HG03139 (cell line): ENCODE data around the gene ARL5A.
A peak's percentile ranks its signal among the peaks of the same experiment; 100 is the strongest.
"Not testable (repeated sequence)": the region's sequence is repeated elsewhere in the genome, so short reads cannot be mapped to it uniquely, and the experiment has no call there.

Experiments used
- ATAC-seq: cut with Tn5 transposase; IDR thresholded peaks from one replicate; pipeline ENCODE4 v1.9.1; 2021; ENCODE audit not compliant: unreplicated experiment

The ARL5A gene, protein sequence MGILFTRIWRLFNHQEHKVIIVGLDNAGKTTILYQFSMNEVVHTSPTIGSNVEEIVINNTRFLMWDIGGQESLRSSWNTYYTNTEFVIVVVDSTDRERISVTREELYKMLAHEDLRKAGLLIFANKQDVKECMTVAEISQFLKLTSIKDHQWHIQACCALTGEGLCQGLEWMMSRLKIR

DNA sequence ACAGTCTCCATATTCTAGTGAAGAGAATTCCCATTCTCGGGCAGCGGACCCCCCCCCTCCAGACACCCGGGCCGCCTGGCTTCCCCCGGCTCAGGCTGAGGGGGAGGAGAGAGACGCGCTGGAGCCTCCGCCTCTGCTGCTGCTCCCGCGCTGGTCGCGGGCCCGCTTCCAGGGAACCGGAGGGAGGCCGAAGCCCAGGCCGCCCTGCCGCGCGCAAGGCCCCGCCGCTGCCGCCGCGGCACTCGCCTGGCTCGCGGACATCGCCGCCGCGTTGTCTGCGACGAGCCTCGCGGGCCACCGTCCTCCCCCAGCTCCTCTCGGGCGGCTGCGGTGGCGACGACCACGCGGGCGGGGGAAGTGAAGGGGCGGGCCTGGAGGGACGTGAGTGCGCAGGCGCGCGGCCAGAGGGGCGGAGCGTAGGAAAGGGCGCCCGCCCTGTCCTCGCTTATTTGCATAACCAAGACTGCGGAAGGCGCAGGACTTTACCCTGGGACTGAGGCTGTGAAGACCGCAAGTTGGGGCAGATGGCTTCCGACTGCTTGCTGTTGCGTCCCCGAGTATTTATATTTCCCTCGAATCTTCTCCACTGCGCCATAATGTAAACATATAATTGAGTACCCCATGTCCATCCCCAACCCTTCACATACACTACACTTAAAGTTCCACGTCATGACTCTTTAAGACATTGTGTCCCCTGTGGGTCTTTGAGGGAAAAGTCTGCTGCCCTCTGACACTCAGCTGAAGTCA lies at the start of gene ARL5A:
TSS of gene ARL5A (minus strand) at position 279 of the 747 bp plus-strand sequence. CDS start at position 34, 245 bp downstream.
- peak; percentile 94 for ATAC-seq

DNA sequence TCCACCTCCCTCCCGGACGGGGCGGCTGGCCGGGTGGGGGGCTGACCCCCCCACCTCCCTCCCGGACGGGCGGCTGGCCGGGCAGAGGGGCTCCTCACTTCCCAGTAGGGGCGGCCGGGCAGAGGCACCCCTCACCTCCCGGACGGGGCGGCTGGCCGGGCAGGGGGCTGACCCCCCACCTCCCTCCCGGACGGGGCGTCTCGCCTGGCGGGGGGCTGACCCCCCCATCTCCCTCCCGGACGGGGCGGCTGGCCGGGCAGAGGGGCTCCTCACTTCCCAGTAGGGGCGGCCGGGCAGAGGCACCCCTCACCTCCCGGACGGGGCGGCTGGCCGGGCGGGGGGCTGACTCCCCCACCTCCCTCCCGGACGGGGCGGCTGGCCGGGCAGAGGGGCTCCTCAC lies 47.4 kb upstream of the ARL5A start:
- ATAC-seq: not testable (repeated sequence)

DNA sequence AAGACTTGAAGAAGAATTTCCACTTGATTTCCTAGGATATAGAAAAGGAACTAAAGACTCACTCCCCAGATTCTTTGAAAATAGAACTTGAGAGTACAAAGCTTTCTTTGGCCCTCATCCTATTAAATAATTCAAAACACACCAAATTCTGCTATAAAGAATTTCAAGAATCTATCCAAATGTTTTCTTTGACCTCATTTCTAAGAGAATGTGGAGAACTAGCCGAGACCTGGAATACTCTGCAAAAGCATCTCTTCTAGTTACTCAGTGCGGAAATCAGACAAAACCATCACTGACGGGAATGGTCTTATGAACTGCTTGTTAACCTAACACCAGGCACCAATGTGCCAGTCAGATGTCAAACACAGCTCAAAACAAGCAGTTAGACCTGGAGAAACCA lies 44.2 kb upstream of the ARL5A start:
- no peak for ATAC-seq

- no peak for ATAC-seq
These were observed 41.1 kb upstream of the ARL5A start for GRCh38 chr2:151869291-151869690.

DNA sequence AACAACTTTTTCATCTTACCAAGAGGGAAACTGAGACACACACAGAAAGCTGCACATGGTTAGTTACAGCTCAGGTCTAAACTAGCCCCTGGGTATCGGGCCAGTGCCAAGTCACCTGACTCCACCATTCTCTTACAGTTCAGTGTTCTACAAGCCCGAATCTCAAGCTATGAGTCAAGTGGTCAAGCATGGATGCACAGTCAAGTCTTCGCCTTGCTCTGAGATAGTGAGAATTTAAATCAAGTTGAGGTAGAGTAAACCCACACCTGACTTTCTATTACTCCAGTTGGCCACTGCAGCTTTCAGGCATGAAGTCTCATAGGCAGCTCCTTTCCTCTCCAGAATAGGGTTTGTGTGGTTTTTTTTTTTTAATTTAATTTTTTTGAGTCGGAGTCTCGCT lies 34.5 kb upstream of the ARL5A start:
- ATAC-seq: peak; percentile 100

GRCh38 chr2:151861174-151861573 lies 33.0 kb upstream of the ARL5A start:
- no peak for ATAC-seq

GRCh38 chr2:151860613-151861146 lies 32.5 kb upstream of the ARL5A start:
- no peak for ATAC-seq

DNA sequence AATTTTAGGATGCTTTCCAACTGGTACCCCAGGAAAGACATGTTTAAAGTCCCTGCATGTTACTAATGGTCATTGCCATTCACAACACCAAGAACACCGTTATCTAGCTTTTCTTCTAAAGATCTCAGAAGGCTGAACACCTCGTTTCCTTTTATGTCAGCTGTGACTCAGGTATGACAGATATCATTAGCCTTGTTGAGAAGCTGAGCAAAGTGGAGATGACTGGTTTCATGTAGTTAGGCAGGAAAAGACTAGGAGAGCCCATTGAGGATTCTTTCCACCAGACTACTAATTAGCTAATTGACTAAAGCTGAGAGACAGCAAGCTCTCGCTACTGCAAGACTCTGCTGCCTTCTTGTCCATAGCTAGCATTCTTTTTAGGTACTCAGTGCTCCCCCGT lies 32.0 kb upstream of the ARL5A start:
- no peak for ATAC-seq

GRCh38 chr2:151857650-151858049 lies 29.4 kb upstream of the ARL5A start:
- ATAC-seq: no peak

DNA sequence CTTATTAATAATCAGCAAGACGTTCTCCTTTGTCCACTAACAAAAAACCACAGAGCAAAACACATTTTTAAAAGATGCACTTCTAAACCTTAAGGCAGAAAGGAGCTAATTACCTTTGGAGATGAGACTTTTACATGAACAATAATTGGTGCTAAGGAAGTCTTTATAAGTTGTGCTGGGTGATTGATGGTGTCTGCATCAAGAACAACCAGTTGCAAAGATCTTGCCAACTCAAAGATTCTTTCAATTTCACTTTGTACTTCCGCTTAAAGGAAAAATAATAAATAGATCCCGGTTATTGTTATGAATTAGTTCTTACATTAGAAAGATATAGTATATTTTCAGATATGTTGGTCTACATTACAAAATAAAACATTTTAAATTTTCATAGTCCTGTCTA lies 26.9 kb upstream of the ARL5A start:
- ATAC-seq: no peak

DNA sequence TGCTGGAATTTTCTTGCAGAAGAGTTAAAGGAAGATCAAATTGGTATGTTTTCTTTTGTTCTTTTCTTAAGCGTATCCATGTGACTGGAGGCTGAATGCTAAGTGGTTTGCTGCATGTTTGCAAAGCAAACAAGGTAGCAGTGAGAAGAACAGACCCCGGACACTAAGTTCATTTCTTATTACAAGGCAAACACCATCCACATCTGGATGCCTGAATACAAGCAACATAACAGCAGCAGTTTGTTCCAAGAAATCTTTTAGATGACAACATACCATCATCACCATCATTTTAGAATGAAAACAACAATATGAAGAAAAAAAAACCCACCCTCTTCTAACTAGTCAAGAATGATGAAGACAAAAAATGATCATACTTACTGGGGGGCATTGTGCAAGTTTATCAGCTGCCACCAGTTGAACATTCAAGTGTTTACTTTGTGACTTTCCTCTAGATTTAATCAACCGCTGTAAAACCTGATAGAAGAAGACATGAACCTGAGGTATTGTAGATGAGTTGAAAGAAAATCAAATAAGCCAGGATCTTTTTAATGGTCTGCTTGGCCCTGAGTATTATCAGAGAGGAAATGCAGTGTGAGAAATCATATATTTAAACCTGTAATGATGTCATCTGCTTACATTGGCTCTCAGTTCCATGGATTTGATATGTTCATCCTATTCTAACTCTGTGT lies 25.0 kb upstream of the ARL5A start:
- no peak for ATAC-seq

GRCh38 chr2:151852260-151853069 lies 24.2 kb upstream of the ARL5A start:
- no peak for ATAC-seq

GRCh38 chr2:151851761-151852160 lies 23.5 kb upstream of the ARL5A start:
- no peak for ATAC-seq

GRCh38 chr2:151849413-151850010 lies 21.3 kb upstream of the ARL5A start:
- no peak for ATAC-seq

GRCh38 chr2:151845884-151846283 lies 17.7 kb upstream of the ARL5A start:
- no peak for ATAC-seq

DNA sequence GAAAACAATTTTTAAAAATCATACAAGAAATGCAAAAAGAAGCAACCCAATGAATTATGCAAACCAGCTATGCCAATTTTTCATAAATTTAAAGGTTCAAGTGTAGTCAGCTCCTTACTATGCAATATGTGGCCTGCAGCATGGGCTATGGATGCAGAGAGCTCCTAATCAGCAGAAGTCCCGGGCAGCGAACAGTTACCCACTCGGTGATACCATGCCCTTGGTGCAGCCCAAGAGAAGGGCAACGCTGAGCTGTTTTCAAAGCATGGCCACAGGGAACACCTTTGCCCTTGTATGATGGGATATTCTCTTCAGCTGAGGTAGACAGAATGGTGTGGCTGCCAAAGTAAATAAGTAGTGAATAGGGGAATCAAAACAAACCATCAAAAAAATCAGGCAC lies 17.3 kb upstream of the ARL5A start:
- no peak for ATAC-seq

DNA sequence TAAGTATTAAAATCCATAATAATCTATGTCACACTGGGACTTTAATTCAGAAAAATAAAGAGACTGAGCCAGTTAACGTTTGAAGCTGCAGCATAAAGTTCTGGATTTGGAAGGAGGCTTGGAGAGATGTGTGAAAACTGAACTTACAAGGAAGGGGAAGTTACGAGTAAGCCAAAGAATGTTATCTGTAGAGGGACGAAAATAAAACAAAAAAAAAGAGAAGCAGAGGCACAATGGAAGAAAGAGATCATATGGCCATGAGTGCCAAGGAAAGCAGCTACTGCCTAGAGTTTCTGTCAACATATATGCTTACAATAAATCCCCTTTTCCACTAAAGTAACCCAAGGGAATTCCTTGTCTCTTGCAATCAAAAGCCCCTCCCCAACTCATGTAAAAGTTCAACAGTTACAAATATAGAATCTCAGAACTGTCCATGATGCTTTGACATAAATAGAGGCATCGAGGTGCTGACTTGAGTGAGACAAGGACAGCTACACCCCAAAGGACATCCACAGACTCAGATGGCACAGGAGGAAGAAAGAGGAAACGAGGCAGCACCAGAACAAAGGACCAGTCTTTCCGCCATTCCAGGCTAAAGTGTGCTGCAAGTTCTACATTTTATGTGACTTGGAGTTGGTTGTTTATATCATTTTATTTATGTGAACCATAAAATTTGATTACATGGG lies 16.1 kb upstream of the ARL5A start:
- no peak for ATAC-seq

DNA sequence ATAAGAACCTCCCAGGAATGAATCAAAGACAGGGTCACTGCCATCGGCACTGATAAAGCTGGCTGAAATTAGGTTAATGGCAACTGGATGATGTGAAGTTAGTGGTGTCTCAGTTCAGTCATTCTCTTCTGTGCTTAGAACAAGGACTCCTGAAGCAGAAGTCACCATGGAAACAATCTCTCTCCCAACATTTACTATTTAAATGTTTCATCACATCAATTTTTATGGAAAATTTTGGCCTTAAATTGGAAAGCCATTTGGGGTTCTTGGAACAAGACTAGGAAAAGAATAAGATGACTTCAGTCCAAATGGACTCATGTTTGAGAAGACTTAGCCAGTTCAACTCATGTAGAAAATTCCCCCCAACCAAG lies 15.5 kb upstream of the ARL5A start:
- no peak for ATAC-seq

DNA sequence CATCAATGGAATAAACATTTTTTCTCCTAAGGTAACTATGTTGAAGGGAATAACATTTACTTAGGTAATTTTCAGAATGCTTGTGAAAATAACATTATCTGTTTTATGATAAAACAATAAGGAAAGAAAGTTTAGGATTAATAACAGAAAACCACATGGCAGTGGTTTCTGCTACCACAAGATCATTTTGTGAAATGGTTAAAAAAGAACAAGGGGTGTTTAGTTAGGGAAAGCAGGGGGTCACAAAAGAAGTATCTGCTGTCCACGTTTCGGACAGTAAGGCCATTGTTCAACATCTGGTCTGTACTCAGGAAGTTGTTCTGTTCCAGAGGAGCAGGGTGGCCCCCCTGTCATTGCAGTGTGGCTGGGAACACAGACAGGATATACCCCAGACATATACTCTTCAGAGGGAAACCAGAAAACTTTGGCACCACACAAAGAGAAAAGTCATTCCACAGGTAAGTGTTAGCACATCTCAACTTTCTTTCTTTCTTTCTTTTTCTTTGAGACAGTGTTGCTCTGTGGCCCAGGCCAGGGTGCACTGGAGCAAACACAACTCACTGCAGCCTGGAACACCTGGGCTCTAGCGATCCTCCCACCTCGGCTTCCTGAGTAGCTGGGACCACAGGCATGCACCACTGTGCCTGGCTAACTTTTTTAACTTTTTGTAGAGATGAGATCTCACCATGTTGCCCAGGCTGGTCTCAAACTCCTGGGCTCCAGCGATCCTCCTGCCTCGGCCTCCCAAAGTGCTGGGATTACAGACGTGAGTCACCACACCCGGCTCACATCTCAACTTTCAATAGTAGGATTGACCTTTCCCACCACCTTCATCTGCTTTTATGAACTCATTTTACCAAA lies 14.8 kb upstream of the ARL5A start:
- ATAC-seq: no peak
